Thyroid gland (tissue), 4 donors: ENCODE results near the gene TRIM67. TPM values are rescaled to one million over a fixed set of nuclear protein-coding genes. Genes with fewer than 3 reads are reported as not detected.
A peak's percentile ranks its signal among the peaks of the same experiment; 100 is the strongest.

Experiments
- DNase-seq, 2 donors: peaks; one replicate each; pipeline ENCODE4 v3.0.0-alpha.2; 2019
- H3K27ac ChIP-seq, 3 donors: fragments of 200-600 bp; sonication (generic); 1 replicate in 2 of 3; 2 replicates in 1 of 3; pipeline ENCODE4 v1.5.1; 2016 to 2019; ENCODE audit warnings: mild to moderate bottlenecking in 1 of 3, moderate library complexity in 1 of 3
- H3K27me3 ChIP-seq: fragments of 200-600 bp; sonication (generic); one replicate; pipeline ENCODE4 v1.5.1; 2019
- H3K36me3 ChIP-seq, 2 donors: fragments of 200-600 bp; sonication (generic); one replicate each; pipeline ENCODE4 v1.5.1; 2016 to 2019
- H3K4me1 ChIP-seq, 2 donors: fragments of 200-600 bp; sonication (generic); one replicate each; pipeline ENCODE4 v1.5.1; 2017 to 2019
- H3K4me3 ChIP-seq, 3 donors: fragments of 200-600 bp; sonication (generic); replicated peaks in 1 of 3; 1 replicate in 2 of 3; 2 replicates in 1 of 3; pipeline ENCODE4 v1.5.1; 2016; ENCODE audit warnings: mild to moderate bottlenecking in 1 of 3
- H3K9me3 ChIP-seq: fragments of 200-600 bp; sonication (generic); one replicate; pipeline ENCODE4 v1.5.1; 2017
- CTCF ChIP-seq, 6 experiments: fragments of 200-600 bp in 3 of 6; fragments of 450-650 bp in 3 of 6; sonication (generic) in 3 of 6; IDR thresholded peaks; one replicate each; pipeline ENCODE4 v1.5.1; 2016 to 2019; ENCODE audit warnings: antibody characterized with exemption in 6 of 6, mild to moderate bottlenecking in 2 of 6, inconsistent platforms in 1 of 6, moderate library complexity in 1 of 6
- POLR2A ChIP-seq, 2 donors: fragments of 450-650 bp; IDR thresholded peaks; one replicate each; pipeline ENCODE4 v1.6.1; 2017; ENCODE audit warnings: antibody characterized with exemption in 2 of 2, mild to moderate bottlenecking in 2 of 2, moderate library complexity in 1 of 2
- whole genome bisulfite sequencing, 2 donors: methylation state at CpG; one replicate each; pipeline ENCODE4 v1.1.5; 2017; 5-methylcytosine and 5-hydroxymethylcytosine counted together
- intact Hi-C: fragments of 100-400 bp; cut with DNase I; formaldehyde crosslinking; loops from one replicate; pipeline ENCODE4 v1.15.1; 2023
- total RNA-seq, 4 donors: library from RNA; depleted of rRNA; stranded (reverse); fragments of >200 nt; gene quantifications; one replicate each; pipeline ENCODE4 v1.2.3, GENCODE V29; 2016

The TRIM67 gene
- total RNA-seq, 4 donors from 2014 or later: not detected

GRCh38 chr1:231215681-231216385 is 54.0 kb downstream of the TRIM67 start:
- no peak for DNase-seq
- 78 to 79% methylated on average over 10 of the region's 10 CpGs for WGBS, 2 donors
- TF ChIP-seq POLR2A (IDR thresholded peaks at IDR 0.05): no peak
- H3K27ac ChIP-seq: no peak overlapping the region
- intact Hi-C loops: loop anchor here (5.0 kb wide), 1 partner anchor 419 kb away; no protein-coding TSS in a partner anchor
- H3K4me1 ChIP-seq: peaks cover 12 to 20% of the 10 kb centered on the region in 2 donors
- H3K36me3 ChIP-seq: no peaks in the 10 kb centered on the region
- no peaks in the 10 kb centered on the region for H3K27me3 ChIP-seq
- no peak overlapping the region for H3K4me3 ChIP-seq
- no peaks in the 10 kb centered on the region for H3K9me3 ChIP-seq

- 42 to 57% methylated on average over 4 of the region's 4 CpGs for WGBS, 2 donors
- intact Hi-C loops: loop anchor here (5.0 kb wide), 1 partner anchor 419 kb away; no protein-coding TSS in a partner anchor
- H3K27me3 ChIP-seq: no peaks in the 10 kb centered on the region
- no peak overlapping the region for H3K4me3 ChIP-seq
- H3K4me1 ChIP-seq: peaks cover 18 to 19% of the 10 kb centered on the region in 2 donors
- H3K27ac ChIP-seq: no peak overlapping the region
- H3K9me3 ChIP-seq: no peaks in the 10 kb centered on the region
- no peaks in the 10 kb centered on the region for H3K36me3 ChIP-seq
- no peak for TF ChIP-seq CTCF (IDR thresholded peaks at IDR 0.05)
- no peak for TF ChIP-seq POLR2A (IDR thresholded peaks at IDR 0.05)
- no peak for DNase-seq
Observed at GRCh38 chr1:231216498-231216897, 54.6 kb downstream of the TRIM67 start.

- no peaks in the 10 kb centered on the region for H3K9me3 ChIP-seq
- intact Hi-C loops: loop anchor here (5.0 kb wide), 1 partner anchor 420 kb away; no protein-coding TSS in a partner anchor
- H3K27ac ChIP-seq: no peak overlapping the region
- no peak overlapping the region for H3K4me3 ChIP-seq
- H3K4me1 ChIP-seq: peaks cover 16 to 19% of the 10 kb centered on the region in 2 donors
- TF ChIP-seq POLR2A (IDR thresholded peaks at IDR 0.05) (no peak), CTCF (IDR thresholded peaks at IDR 0.05) (no peak)
- no peaks in the 10 kb centered on the region for H3K27me3 ChIP-seq
- DNase-seq: no peak
- WGBS, 2 donors: 88 to 94% methylated on average over 10 to 11 of the region's 11 CpGs
- H3K36me3 ChIP-seq: no peaks in the 10 kb centered on the region
Observed at GRCh38 chr1:231217056-231217455, 55.2 kb downstream of the TRIM67 start.

GRCh38 chr1:231218078-231218477 is 56.2 kb downstream of the TRIM67 start:
- no peak for TF ChIP-seq CTCF (IDR thresholded peaks at IDR 0.05)
- TF ChIP-seq POLR2A (IDR thresholded peaks at IDR 0.05): no peak
- DNase-seq: no peak
- intact Hi-C loops: loop anchor here (5.0 kb wide), 1 partner anchor 421 kb away; no protein-coding TSS in a partner anchor

GRCh38 chr1:231219422-231220401 is 57.9 kb downstream of the TRIM67 start:
- Histone ChIP-seq H3K36me3 (peaks cover under 1 to 8% of the 10 kb centered on the region in 2 donors), H3K4me1 (peaks cover 16 to 19% of the 10 kb centered on the region in 2 donors), H3K27me3 (no peaks in the 10 kb centered on the region), H3K9me3 (no peaks in the 10 kb centered on the region), H3K4me3 (no peak overlapping the region), H3K27ac (peak overlapping the region in 2 of 3 donors; percentile 31 to 82)
- peak in 1 of 2 donors; percentile 20 for DNase-seq
- 55 to 65% methylated on average over 10 of the region's 10 CpGs for WGBS, 2 donors
- TF ChIP-seq POLR2A (IDR thresholded peaks at IDR 0.05) (no peak), CTCF (IDR thresholded peaks at IDR 0.05) (no peak)
- intact Hi-C loops: loop anchor here (5.0 kb wide), 1 partner anchor 422 kb away; no protein-coding TSS in a partner anchor

More at GRCh38 chr1:231218078-231218477, 56.2 kb downstream of the TRIM67 start:
- Histone ChIP-seq H3K27me3 (no peaks in the 10 kb centered on the region), H3K4me1 (peaks cover 16 to 19% of the 10 kb centered on the region in 2 donors), H3K27ac (no peak overlapping the region), H3K9me3 (no peaks in the 10 kb centered on the region), H3K4me3 (no peak overlapping the region), H3K36me3 (no peaks in the 10 kb centered on the region)
- WGBS, 2 donors: 85 to 89% methylated on average over 6 of the region's 6 CpGs
